H54 (cell line): ENCODE results near the gene GABRG3.

Experiments used
- DNase-seq: peaks from one replicate; pipeline ENCODE4 v3.0.0; 2011; ENCODE audit warnings: low spot score, mixed read lengths; ENCODE audit not compliant: insufficient read length
- FAIRE-seq: peaks from 3 replicates; lab custom pipeline; 2011; peaks lifted over from hg19 to GRCh38; lab: Jason Lieb, UNC
- POLR2A ChIP-seq: IDR thresholded peaks from 2 replicates; pipeline ENCODE4 v1.6.1; 2011; ENCODE audit warnings: low read depth, mild to moderate bottlenecking, low read length

Gene GABRG3

DNA sequence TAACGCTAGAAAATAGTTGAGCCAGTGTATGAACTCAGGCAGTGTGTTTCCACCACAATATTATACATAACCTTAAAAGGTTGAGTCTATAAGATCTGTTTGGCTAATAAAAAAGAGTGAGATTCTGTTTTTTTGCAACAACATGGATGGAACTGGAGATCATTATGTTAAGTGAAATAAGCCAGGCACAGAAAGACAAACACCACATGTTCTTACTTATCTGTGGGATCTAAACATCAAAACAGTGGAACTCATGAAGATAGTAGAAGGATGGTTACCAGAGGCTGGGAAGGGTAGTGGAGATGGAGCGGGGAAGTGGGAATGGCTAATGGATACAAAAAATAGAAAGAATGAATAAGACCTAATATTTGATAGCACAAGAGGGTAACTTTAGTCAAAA, 150.7 kb downstream of the GABRG3 start:
- TF ChIP-seq POLR2A, result no peak
- FAIRE-seq (no peak), DNase-seq (no peak)

- FAIRE-seq (no peak), DNase-seq (no peak)
- no peak for TF ChIP-seq POLR2A
Observed at GRCh38 chr15:27123291-27123690, 152.3 kb downstream of the GABRG3 start.

- FAIRE-seq (no peak), DNase-seq (no peak)
- no peak for TF ChIP-seq POLR2A
Observed at GRCh38 chr15:27123808-27124207, 152.8 kb downstream of the GABRG3 start.

- DNase-seq, result no peak
- TF ChIP-seq POLR2A, result no peak
Observed at GRCh38 chr15:27124287-27124871, 153.4 kb downstream of the GABRG3 start.

GRCh38 chr15:27125185-27125584, 154.2 kb downstream of the GABRG3 start:
- TF ChIP-seq POLR2A, result no peak
- no peak for FAIRE-seq

More at GRCh38 chr15:27124287-27124871, 153.4 kb downstream of the GABRG3 start:
- no peak for FAIRE-seq

GRCh38 chr15:27126449-27126848, 155.5 kb downstream of the GABRG3 start:
- DNase-seq (no peak), FAIRE-seq (no peak)
- TF ChIP-seq POLR2A, result no peak

More at GRCh38 chr15:27125185-27125584, 154.2 kb downstream of the GABRG3 start:
- DNase-seq, result no peak

DNA sequence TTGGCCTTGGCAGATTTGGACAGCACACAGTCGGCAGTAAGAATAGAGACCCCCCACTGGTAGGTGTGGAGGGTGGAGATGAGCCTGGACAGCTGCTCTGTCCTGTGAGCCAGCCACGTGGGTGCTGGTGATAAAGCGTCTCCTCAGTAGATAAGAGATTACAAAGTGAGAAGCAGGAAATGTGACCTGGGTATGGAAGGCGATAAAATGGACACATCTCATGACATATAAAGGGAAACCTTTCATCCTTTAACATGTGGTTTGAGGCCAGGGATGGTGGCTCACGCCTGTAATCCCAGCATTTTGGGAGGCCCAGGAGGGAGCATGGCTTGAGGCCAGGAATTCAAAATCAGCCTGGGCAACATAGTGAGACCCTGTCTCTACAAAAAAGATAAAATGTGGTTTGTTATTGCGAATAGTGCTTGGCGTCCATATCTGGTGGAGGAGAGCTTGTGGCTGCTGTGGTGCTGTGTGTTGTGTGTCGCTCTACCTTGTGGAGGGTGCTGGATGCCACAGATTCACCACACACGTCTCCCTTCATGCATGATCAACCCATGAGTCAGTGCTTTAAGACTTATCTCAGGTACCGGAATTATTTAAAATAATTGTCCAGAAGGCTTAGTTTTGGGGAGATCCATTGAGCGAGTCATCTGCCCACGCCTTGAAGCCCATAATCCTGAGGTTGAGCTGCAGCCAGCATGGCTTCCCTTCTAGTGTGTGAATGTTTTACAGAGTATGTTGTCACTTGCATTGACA, 157.0 kb downstream of the GABRG3 start:
- FAIRE-seq (no peak), DNase-seq (no peak)

DNA sequence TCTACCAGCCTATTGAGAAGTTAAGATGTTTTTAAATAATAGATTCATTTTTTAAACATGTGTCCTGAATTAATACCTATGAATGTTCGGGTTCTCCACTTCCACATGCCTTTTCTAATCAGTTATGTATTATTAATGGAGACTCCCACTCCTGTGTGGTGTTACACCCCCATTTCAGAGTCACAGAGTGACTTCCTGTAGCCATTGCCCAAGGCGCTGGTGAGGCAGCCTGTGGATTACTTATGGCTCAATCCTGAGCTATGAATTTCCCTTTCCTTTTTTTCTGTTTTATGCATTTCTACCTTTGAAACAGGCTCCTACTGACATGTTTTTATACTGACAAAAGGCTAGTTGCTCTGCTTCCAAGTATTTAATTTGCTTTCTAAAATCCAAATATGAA, 162.3 kb downstream of the GABRG3 start:
- FAIRE-seq (no peak), DNase-seq (no peak)
- TF ChIP-seq POLR2A, result no peak

More for the DNA sequence above, 157.0 kb downstream of the GABRG3 start:
- TF ChIP-seq POLR2A, result no peak

GRCh38 chr15:27134481-27134880, 163.5 kb downstream of the GABRG3 start:
- TF ChIP-seq POLR2A, result no peak
- FAIRE-seq, result no peak
- no peak for DNase-seq

GRCh38 chr15:27135151-27135550, 164.2 kb downstream of the GABRG3 start:
- no peak for TF ChIP-seq POLR2A
- DNase-seq (no peak), FAIRE-seq (no peak)

- TF ChIP-seq POLR2A, result no peak
- DNase-seq (no peak), FAIRE-seq (no peak)
Observed at GRCh38 chr15:27137127-27137526, 166.1 kb downstream of the GABRG3 start.

GRCh38 chr15:27165590-27165989, 194.6 kb downstream of the GABRG3 start:
- DNase-seq (no peak), FAIRE-seq (no peak)
- no peak for TF ChIP-seq POLR2A

DNA sequence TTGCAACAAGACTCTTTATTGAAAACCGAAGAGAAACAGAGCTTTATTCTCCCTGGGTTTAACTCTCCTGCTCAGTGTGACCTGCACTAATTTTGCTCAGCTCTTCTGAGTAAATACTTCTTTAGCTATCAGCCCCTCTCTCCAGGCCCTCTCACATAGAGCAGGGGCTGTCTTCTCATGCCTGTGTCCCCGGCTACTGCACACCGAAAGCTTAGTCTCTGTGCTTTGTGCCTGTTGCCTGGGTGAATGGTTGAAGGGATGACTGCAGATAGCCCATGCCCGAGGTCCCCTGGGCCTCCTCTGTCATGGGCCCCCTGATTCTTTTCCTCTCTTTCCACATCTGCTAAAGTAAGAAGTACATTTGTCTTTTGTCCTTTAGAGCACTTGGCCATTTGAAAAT, 195.9 kb downstream of the GABRG3 start:
- FAIRE-seq (no peak), DNase-seq (no peak)
- TF ChIP-seq POLR2A, result no peak

- no peak for DNase-seq
- TF ChIP-seq POLR2A, result no peak
- FAIRE-seq, result no peak
Observed at GRCh38 chr15:27167738-27168137, 196.8 kb downstream of the GABRG3 start.

- TF ChIP-seq POLR2A, result no peak
- DNase-seq (no peak), FAIRE-seq (no peak)
Observed at GRCh38 chr15:27170851-27171250, 199.9 kb downstream of the GABRG3 start.

DNA sequence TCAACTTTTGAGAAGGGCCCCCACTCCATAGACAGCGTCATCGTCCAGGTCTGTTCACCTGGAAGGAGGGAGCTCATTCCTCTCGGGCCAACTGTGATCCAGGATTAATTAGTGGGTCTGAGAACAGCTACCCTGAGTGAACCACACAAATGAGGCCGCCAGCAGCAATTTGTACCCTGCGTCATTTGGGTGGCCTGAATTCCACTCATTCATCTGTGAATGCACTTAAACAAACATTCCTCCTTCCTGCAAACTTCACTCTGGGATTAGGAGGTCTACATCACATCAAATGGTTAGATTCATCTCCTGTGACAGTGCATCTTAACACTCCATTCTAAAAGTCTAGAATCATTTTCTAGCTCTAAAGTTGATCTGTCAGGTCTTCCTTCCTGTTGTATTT, 201.8 kb downstream of the GABRG3 start:
- no peak for DNase-seq
- no peak for FAIRE-seq
- no peak for TF ChIP-seq POLR2A
